Tibial artery (tissue), 4 donors: ENCODE data around the gene KCNMA1.

ENCODE experiments used
- DNase-seq, 2 donors: peaks; one replicate each; pipeline ENCODE4 v3.0.0-alpha.2; 2019
- H3K27ac ChIP-seq, 2 donors: fragments of 200-600 bp; sonication (generic) in 1 of 2; 1 replicate in 1 of 2; 2 replicates in 1 of 2; pipeline ENCODE4 v1.5.1; 2018 to 2019; ENCODE audit warnings: mild to moderate bottlenecking in 1 of 2
- H3K27me3 ChIP-seq, 2 donors: fragments of 200-600 bp; sonication (generic) in 1 of 2; one replicate each; pipeline versions ENCODE4 v1.5.1 to v1.6.0; 2016 to 2019
- H3K36me3 ChIP-seq, 3 donors: fragments of 200-600 bp; sonication (generic) in 2 of 3; one replicate each; pipeline ENCODE4 v1.5.1; 2016 to 2019; ENCODE audit warnings: mild to moderate bottlenecking in 2 of 3
- H3K4me1 ChIP-seq, 4 donors: fragments of 200-600 bp; sonication (generic) in 2 of 4; 1 replicate in 3 of 4; 2 replicates in 1 of 4; pipeline ENCODE4 v1.5.1; 2016 to 2019
- H3K4me3 ChIP-seq, 2 donors: fragments of 200-600 bp; sonication (generic) in 1 of 2; 1 replicate in 1 of 2; 2 replicates in 1 of 2; pipeline ENCODE4 v1.5.1; 2018 to 2019; ENCODE audit warnings: mild to moderate bottlenecking in 2 of 2
- H3K9me3 ChIP-seq, 3 donors: fragments of 200-600 bp; sonication (generic) in 1 of 3; one replicate each; pipeline ENCODE4 v1.5.1; 2016 to 2019
- CTCF ChIP-seq, 2 experiments: fragments of 200-600 bp in 1 of 2; fragments of 450-650 bp in 1 of 2; IDR thresholded peaks; one replicate each; pipeline ENCODE4 v1.5.1; 2017 to 2019; ENCODE audit warnings: antibody characterized with exemption in 2 of 2, mild to moderate bottlenecking in 1 of 2, moderate library complexity in 1 of 2
- intact Hi-C: fragments of 100-400 bp; cut with DNase I; formaldehyde crosslinking; loops from one replicate; pipeline ENCODE4 v1.15.0; 2023; ENCODE audit warnings: low total_unique reads

KCNMA1 gene

GRCh38 chr10:77516575-77516974, 121.0 kb downstream of the KCNMA1 start:
- Histone ChIP-seq H3K36me3 (no peaks in the 10 kb centered on the region), H3K4me1 (peaks cover 0 to 47% (median 24%) of the 10 kb centered on the region in 4 donors), H3K9me3 (no peaks in the 10 kb centered on the region), H3K27ac (no peak overlapping the region), H3K27me3 (no peaks in the 10 kb centered on the region), H3K4me3 (no peak overlapping the region)
- no peak for DNase-seq
- intact Hi-C loops: no loop called here
- no peak for TF ChIP-seq CTCF (IDR thresholded peaks at IDR 0.05)

GRCh38 chr10:77514870-77515269, 122.7 kb downstream of the KCNMA1 start:
- Histone ChIP-seq H3K9me3 (no peaks in the 10 kb centered on the region), H3K27me3 (no peaks in the 10 kb centered on the region), H3K4me1 (peaks cover 0 to 61% (median 31%) of the 10 kb centered on the region in 4 donors), H3K4me3 (no peak overlapping the region), H3K36me3 (no peaks in the 10 kb centered on the region), H3K27ac (peak overlapping the region; percentile 64 to 72)
- no peak for DNase-seq
- TF ChIP-seq CTCF (IDR thresholded peaks at IDR 0.05): no peak
- intact Hi-C loops: no loop called here

GRCh38 chr10:77513781-77514331, 123.8 kb downstream of the KCNMA1 start:
- Histone ChIP-seq H3K9me3 (no peaks in the 10 kb centered on the region), H3K27ac (peak overlapping the region; percentile 64 to 72), H3K4me3 (no peak overlapping the region), H3K4me1 (peaks cover 0 to 64% (median 31%) of the 10 kb centered on the region in 4 donors), H3K36me3 (no peaks in the 10 kb centered on the region), H3K27me3 (no peaks in the 10 kb centered on the region)
- DNase-seq: peak; percentile 68 to 93
- no peak for TF ChIP-seq CTCF (IDR thresholded peaks at IDR 0.05)
- intact Hi-C loops: no loop called here

- Histone ChIP-seq H3K27me3 (no peaks in the 10 kb centered on the region), H3K9me3 (no peaks in the 10 kb centered on the region), H3K27ac (peak overlapping the region; percentile 64 to 72), H3K4me3 (no peak overlapping the region), H3K4me1 (peaks cover 0 to 60% (median 31%) of the 10 kb centered on the region in 4 donors), H3K36me3 (no peaks in the 10 kb centered on the region)
- intact Hi-C loops: no loop called here
- TF ChIP-seq CTCF (IDR thresholded peaks at IDR 0.05): no peak
- no peak for DNase-seq
Observed at GRCh38 chr10:77513220-77513619, 124.4 kb downstream of the KCNMA1 start.

GRCh38 chr10:77512219-77512578, 125.4 kb downstream of the KCNMA1 start:
- no peaks in the 10 kb centered on the region for H3K27me3 ChIP-seq
- no peak for DNase-seq
- H3K9me3 ChIP-seq: no peaks in the 10 kb centered on the region
- no peak overlapping the region for H3K4me3 ChIP-seq
- no peak for TF ChIP-seq CTCF (IDR thresholded peaks at IDR 0.05)
- peak overlapping the region; percentile 64 to 72 for H3K27ac ChIP-seq
- peaks cover 0 to 57% (median 33%) of the 10 kb centered on the region in 4 donors for H3K4me1 ChIP-seq
- no peaks in the 10 kb centered on the region for H3K36me3 ChIP-seq
- intact Hi-C loops: no loop called here
